Smooth muscle cell (in vitro differentiated cells): ENCODE data around the gene BAK1. TPM values are rescaled to one million over a fixed set of nuclear protein-coding genes. Genes with fewer than 3 reads are reported as not detected.

Experiments
- DNase-seq: peaks from one replicate; lab custom pipeline; 2025; ENCODE audit not compliant: unreplicated experiment; lab: John Stamatoyannopoulos, UW
- H2AFZ ChIP-seq: fragments of 200-600 bp; sonication (generic); 2 replicates; pipeline ENCODE4 v1.6.0; 2016; ENCODE audit warnings: antibody characterized with exemption, low read depth, mild to moderate bottlenecking
- H3F3A ChIP-seq: fragments of 200-600 bp; sonication (generic); 2 replicates; pipeline ENCODE4 v1.6.0; 2017; ENCODE audit warnings: antibody characterized with exemption, low read depth
- H3K27ac ChIP-seq: fragments of 200-600 bp; sonication (generic); 2 replicates; pipeline ENCODE4 v1.5.1; 2016; ENCODE audit warnings: low read depth, mild to moderate bottlenecking
- H3K27me3 ChIP-seq: fragments of 200-600 bp; sonication (generic); 2 replicates; pipeline ENCODE4 v1.6.1; 2016; ENCODE audit warnings: low read depth, mild to moderate bottlenecking
- H3K36me3 ChIP-seq: fragments of 200-600 bp; sonication (generic); 2 replicates; pipeline ENCODE4 v1.5.1; 2016; ENCODE audit warnings: low read depth
- H3K4me1 ChIP-seq: fragments of 200-600 bp; sonication (generic); 2 replicates; pipeline ENCODE4 v1.5.1; 2016; ENCODE audit warnings: low read depth
- H3K4me2 ChIP-seq: fragments of 200-600 bp; sonication (generic); 2 replicates; pipeline ENCODE4 v1.6.0; 2016; ENCODE audit warnings: mild to moderate bottlenecking
- H3K4me3 ChIP-seq: fragments of 200-600 bp; sonication (generic); 2 replicates; pipeline ENCODE4 v1.5.1; 2016; ENCODE audit warnings: mild to moderate bottlenecking
- H3K79me2 ChIP-seq: fragments of 200-600 bp; sonication (generic); 2 replicates; pipeline ENCODE4 v1.6.0; 2016; ENCODE audit warnings: low read depth, mild to moderate bottlenecking
- H3K9ac ChIP-seq: fragments of 200-600 bp; sonication (generic); 2 replicates; pipeline ENCODE4 v1.6.0; 2016; ENCODE audit warnings: low read depth
- H3K9me3 ChIP-seq: fragments of 200-600 bp; sonication (generic); replicated peaks from 2 replicates; pipeline ENCODE4 v1.5.1; 2016; ENCODE audit warnings: low read depth
- H4K20me1 ChIP-seq: fragments of 200-600 bp; sonication (generic); 2 replicates; pipeline ENCODE4 v1.6.0; 2016; ENCODE audit warnings: low read depth
- WGBS: methylation state at CpG from one replicate; pipeline ENCODE4 v1.1.7; 2016; ENCODE audit warnings: low lambda C conversion rate; 5-methylcytosine and 5-hydroxymethylcytosine counted together
- polyA plus RNA-seq: library from polyadenylated mRNA; unstranded; fragments of >200 nt; fragmentation: Nextera tagmentation; extraction: Ambion mirVana; gene quantifications from 2 replicates; pipeline ENCODE4 v1.2.1, GENCODE V29; 2016
- total RNA-seq: library from RNA; depleted of rRNA; stranded (reverse); fragments of >200 nt; gene quantifications from 2 replicates; pipeline ENCODE4 v1.2.3, GENCODE V29; 2014
- TF ChIP-seq, protein P1 (sequence below): fragments of 200-600 bp; sonication (generic); IDR thresholded peaks from 2 replicates; pipeline ENCODE4 v1.5.1; 2017; ENCODE audit warnings: borderline replicate concordance, mild to moderate bottlenecking, antibody characterized with exemption; ENCODE audit not compliant: insufficient read depth, poor library complexity, severe bottlenecking

BAK1 gene
- total and polyA plus RNA-seq, 2 experiments from 2014 or later = 23.6 to 50.4 TPM

DNA sequence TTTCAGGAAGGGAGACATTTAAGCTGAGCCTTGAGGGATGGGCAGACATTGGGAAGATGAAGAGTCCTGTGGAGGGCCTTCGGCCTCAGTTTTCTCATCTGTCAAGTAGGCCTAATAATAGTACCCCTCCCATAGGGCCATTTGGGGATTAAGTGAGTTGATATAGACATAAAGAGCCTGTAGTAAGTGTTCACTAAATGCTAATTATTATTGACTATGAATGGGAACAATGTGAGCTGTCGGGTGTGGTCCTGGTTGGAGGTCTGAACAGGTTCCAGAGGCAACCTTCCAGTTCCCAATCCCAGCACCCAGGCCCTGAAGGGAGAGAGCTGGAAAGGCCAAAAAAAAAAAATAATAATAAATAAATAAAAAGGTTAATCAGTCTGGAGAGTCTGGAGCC is 26.6 kb upstream of the BAK1 start:
- TF ChIP-seq, protein P1, sequence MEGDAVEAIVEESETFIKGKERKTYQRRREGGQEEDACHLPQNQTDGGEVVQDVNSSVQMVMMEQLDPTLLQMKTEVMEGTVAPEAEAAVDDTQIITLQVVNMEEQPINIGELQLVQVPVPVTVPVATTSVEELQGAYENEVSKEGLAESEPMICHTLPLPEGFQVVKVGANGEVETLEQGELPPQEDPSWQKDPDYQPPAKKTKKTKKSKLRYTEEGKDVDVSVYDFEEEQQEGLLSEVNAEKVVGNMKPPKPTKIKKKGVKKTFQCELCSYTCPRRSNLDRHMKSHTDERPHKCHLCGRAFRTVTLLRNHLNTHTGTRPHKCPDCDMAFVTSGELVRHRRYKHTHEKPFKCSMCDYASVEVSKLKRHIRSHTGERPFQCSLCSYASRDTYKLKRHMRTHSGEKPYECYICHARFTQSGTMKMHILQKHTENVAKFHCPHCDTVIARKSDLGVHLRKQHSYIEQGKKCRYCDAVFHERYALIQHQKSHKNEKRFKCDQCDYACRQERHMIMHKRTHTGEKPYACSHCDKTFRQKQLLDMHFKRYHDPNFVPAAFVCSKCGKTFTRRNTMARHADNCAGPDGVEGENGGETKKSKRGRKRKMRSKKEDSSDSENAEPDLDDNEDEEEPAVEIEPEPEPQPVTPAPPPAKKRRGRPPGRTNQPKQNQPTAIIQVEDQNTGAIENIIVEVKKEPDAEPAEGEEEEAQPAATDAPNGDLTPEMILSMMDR = no peak
- 95% methylated on average over 2 of the region's 2 CpGs for WGBS

DNA sequence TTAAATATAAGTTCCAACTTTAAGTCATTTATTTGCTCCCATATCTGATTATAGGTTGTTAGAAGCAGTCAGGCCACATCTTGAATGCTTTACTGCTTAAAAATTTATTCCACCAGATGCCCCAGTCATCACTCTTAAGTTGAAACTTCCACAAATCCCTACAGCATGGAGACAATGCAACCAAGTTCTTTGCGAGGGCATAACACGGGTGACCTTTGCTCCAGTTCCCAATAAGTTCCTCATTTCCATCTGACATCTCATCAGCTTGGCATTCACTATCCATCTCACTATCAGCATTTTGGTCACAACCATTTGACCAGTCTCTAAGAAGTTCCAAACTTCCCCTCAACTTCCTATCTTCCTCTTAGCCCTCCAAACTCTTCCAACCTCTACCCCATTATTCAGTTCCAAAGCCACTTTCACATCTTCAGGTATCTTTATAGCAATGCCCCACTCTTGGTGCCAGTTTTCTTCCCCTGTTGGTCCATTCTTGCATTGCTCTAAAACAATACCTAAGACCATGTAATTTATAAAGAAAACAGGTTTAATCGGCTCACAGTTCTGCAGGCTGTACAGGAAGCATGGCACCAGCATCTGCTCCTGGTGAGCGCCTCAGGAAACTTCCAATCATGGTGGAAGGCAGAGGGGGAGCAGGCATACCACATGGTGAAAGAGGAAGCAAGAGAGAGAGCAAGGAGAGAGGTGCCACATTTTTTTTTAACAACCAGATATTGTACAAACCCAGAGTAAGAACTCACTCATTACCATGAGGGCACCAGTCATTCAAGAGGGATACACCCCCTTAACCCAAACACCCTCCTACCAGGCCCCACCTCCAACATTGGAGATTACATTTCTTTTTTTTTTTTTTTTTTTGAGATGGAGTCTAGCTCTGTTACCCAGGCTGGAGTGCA is 25.1 kb upstream of the BAK1 start:
- H3K9ac ChIP-seq = no peak overlapping the region
- H3F3A ChIP-seq = peaks cover 8% of the 10 kb centered on the region
- H3K36me3 ChIP-seq = no peaks in the 10 kb centered on the region
- H3K9me3 ChIP-seq = no peaks in the 10 kb centered on the region
- no peaks in the 10 kb centered on the region for H4K20me1 ChIP-seq
- H2AFZ ChIP-seq = no peak overlapping the region
- no peak overlapping the region for H3K4me2 ChIP-seq
- H3K4me3 ChIP-seq = no peak overlapping the region
- H3K27me3 ChIP-seq = no peaks in the 10 kb centered on the region
- H3K4me1 ChIP-seq = peaks cover 10% of the 10 kb centered on the region
- no peaks in the 10 kb centered on the region for H3K79me2 ChIP-seq
- 88% methylated on average over 4 of the region's 4 CpGs for WGBS
- TF ChIP-seq, protein P1 = no peak
- no peak overlapping the region for H3K27ac ChIP-seq
- DNase-seq = no peak

More for the DNA sequence above, 26.6 kb upstream of the BAK1 start:
- Histone ChIP-seq H3F3A (peaks cover 11% of the 10 kb centered on the region), H3K9ac (no peak overlapping the region), H2AFZ (no peak overlapping the region), H3K27ac (no peak overlapping the region), H3K4me3 (no peak overlapping the region), H3K4me2 (no peak overlapping the region), H4K20me1 (no peaks in the 10 kb centered on the region), H3K27me3 (no peaks in the 10 kb centered on the region), H3K79me2 (no peaks in the 10 kb centered on the region), H3K36me3 (no peaks in the 10 kb centered on the region), H3K4me1 (peaks cover 23% of the 10 kb centered on the region), H3K9me3 (no peaks in the 10 kb centered on the region)
- DNase-seq = no peak

- H3K4me1 ChIP-seq = no peaks in the 10 kb centered on the region
- no peak for DNase-seq
- WGBS = 78% methylated on average over 2 of the region's 2 CpGs
- TF ChIP-seq, protein P1 = no peak
- no peak overlapping the region for H3K27ac ChIP-seq
- no peaks in the 10 kb centered on the region for H3K79me2 ChIP-seq
- H3K36me3 ChIP-seq = no peaks in the 10 kb centered on the region
- H3K9me3 ChIP-seq = no peaks in the 10 kb centered on the region
- H3K27me3 ChIP-seq = no peaks in the 10 kb centered on the region
- no peak overlapping the region for H2AFZ ChIP-seq
- no peak overlapping the region for H3K4me2 ChIP-seq
- H3K9ac ChIP-seq = no peak overlapping the region
- H4K20me1 ChIP-seq = no peaks in the 10 kb centered on the region
- no peaks in the 10 kb centered on the region for H3F3A ChIP-seq
- H3K4me3 ChIP-seq = no peak overlapping the region
Observed at GRCh38 chr6:33602180-33602579, 22.1 kb upstream of the BAK1 start.
